IMR-90 (cell line): Measurements from ENCODE around the gene ARHGEF10L. TPM values are rescaled to one million over a fixed set of nuclear protein-coding genes. Genes with fewer than 3 reads are reported as not detected.

ENCODE experiments used
- ATAC-seq: fragments of 200-7000 bp; cut with Tn5 transposase; 2 replicates; pipeline ENCODE4 v1.9.1; 2020; ENCODE audit warnings: low read depth, mild to moderate bottlenecking, moderate library complexity
- BruUV-seq: library from RNA; stranded (reverse); fragments of 400-500 nt; replicated peaks from 2 replicates; lab custom pipeline; 2021; lab: Mats Ljungman, UMichigan
- CTCF ChIA-PET: fragments of 300-600 bp; formaldehyde crosslinking; extraction: SDS; loops from one replicate; lab custom pipeline; 2021; ENCODE audit warnings: antibody characterized with exemption; lab: Yijun Ruan, JAX
- POLR2A ChIA-PET: fragments of 300-600 bp; sonication (Branson Sonifier 250); formaldehyde crosslinking; loops from one replicate; lab custom pipeline; 2022; ENCODE audit warnings: antibody characterized with exemption; ENCODE audit not compliant: unreplicated experiment; lab: Charles Lee
- DNase-seq: peaks from one replicate; pipeline ENCODE4 v3.0.0; 2013
- H2AFZ ChIP-seq: replicated peaks from 2 replicates; pipeline ENCODE3; 2013; ENCODE audit warnings: low read length, mild to moderate bottlenecking; ENCODE audit not compliant: poor library complexity
- H2AK5ac ChIP-seq: 2 replicates; pipeline ENCODE4 v1.6.1; 2013; ENCODE audit warnings: low read depth, low read length, inconsistent platforms
- H2AK9ac ChIP-seq: replicated peaks from 2 replicates; pipeline ENCODE3; 2013; ENCODE audit warnings: mild to moderate bottlenecking, low read depth, low read length, moderate library complexity; ENCODE audit not compliant: poor library complexity
- H2BK120ac ChIP-seq: 2 replicates; pipeline ENCODE4 v1.6.1; 2013; ENCODE audit warnings: low read depth, low read length, inconsistent platforms
- H2BK15ac ChIP-seq: 3 replicates; pipeline ENCODE4 v1.6.1; 2013; ENCODE audit warnings: low read depth, low read length, inconsistent platforms
- H2BK20ac ChIP-seq: 2 replicates; pipeline ENCODE4 v1.6.1; 2013; ENCODE audit warnings: low read depth, mild to moderate bottlenecking, inconsistent platforms, low read length, moderate library complexity
- H2BK5ac ChIP-seq: 2 replicates; pipeline ENCODE4 v1.6.1; 2013; ENCODE audit warnings: mild to moderate bottlenecking, low read depth, low read length, inconsistent platforms; ENCODE audit not compliant: poor library complexity, severe bottlenecking
- H3K14ac ChIP-seq: replicated peaks from 2 replicates; pipeline ENCODE4 v1.6.1; 2013; ENCODE audit warnings: low read depth, low read length, inconsistent platforms
- H3K18ac ChIP-seq: 2 replicates; pipeline ENCODE4 v1.6.1; 2013; ENCODE audit warnings: low read depth, low read length, control low read depth
- H3K23ac ChIP-seq: 2 replicates; pipeline ENCODE4 v1.6.1; 2013; ENCODE audit warnings: low read depth, low read length, inconsistent platforms
- H3K27ac ChIP-seq: 2 replicates; pipeline ENCODE4 v1.5.1; 2013; ENCODE audit warnings: mild to moderate bottlenecking, control low read depth, low read length; ENCODE audit not compliant: insufficient read depth
- H3K27me3 ChIP-seq: 2 replicates; pipeline ENCODE4 v1.6.1; 2013; ENCODE audit warnings: low read length; ENCODE audit not compliant: control insufficient read depth, insufficient read depth
- H3K36me3 ChIP-seq: 2 replicates; pipeline ENCODE4 v1.6.1; 2013; ENCODE audit warnings: low read length, mixed read lengths; ENCODE audit not compliant: control insufficient read depth, insufficient read depth
- H3K4ac ChIP-seq: 2 replicates; pipeline ENCODE4 v1.6.1; 2013; ENCODE audit warnings: low read depth, low read length, inconsistent platforms
- H3K4me1 ChIP-seq: 2 replicates; pipeline ENCODE4 v1.6.1; 2013; ENCODE audit warnings: low read length, mixed read lengths; ENCODE audit not compliant: control insufficient read depth, insufficient read depth
- H3K4me2 ChIP-seq: 2 replicates; pipeline ENCODE4 v1.6.1; 2013; ENCODE audit warnings: low read depth, mild to moderate bottlenecking, control low read depth, low read length, moderate library complexity
- H3K4me3 ChIP-seq: 2 replicates; pipeline ENCODE4 v1.5.1; 2013; ENCODE audit warnings: low read depth, mild to moderate bottlenecking, control low read depth, low read length, moderate library complexity; ENCODE audit not compliant: insufficient read depth
- H3K56ac ChIP-seq: 2 replicates; pipeline ENCODE4 v1.6.1; 2013; ENCODE audit warnings: low read length, inconsistent platforms; ENCODE audit not compliant: insufficient read depth; ENCODE audit errors: extremely low read depth
- H3K79me1 ChIP-seq, 2 experiments: 2 replicates each; pipeline ENCODE4 v1.6.1; 2013; ENCODE audit warnings: low read length in 2 of 2, inconsistent platforms in 1 of 2, low read depth in 1 of 2
- H3K9ac ChIP-seq: 2 replicates; pipeline ENCODE4 v1.6.1; 2013; ENCODE audit warnings: low read depth, low read length, control low read depth
- H3K9me1 ChIP-seq: 2 replicates; pipeline ENCODE4 v1.6.1; 2013; ENCODE audit warnings: low read length, inconsistent platforms; ENCODE audit not compliant: insufficient read depth
- H3K9me3 ChIP-seq: 2 replicates; pipeline ENCODE4 v1.6.1; 2013; ENCODE audit warnings: low read length; ENCODE audit not compliant: control insufficient read depth, insufficient read depth
- H4K20me1 ChIP-seq: 2 replicates; pipeline ENCODE4 v1.6.1; 2013; ENCODE audit warnings: low read length, inconsistent platforms; ENCODE audit not compliant: insufficient read depth
- H4K5ac ChIP-seq: 2 replicates; pipeline ENCODE4 v1.6.1; 2013; ENCODE audit warnings: mild to moderate bottlenecking, low read depth, low read length, control low read depth
- H4K8ac ChIP-seq, 2 experiments: 2 replicates each; pipeline ENCODE4 v1.6.1; 2013; ENCODE audit warnings: low read depth in 2 of 2, low read length in 2 of 2, control low read depth in 1 of 2, inconsistent platforms in 1 of 2
- H4K91ac ChIP-seq: 2 replicates; pipeline ENCODE4 v1.6.1; 2013; ENCODE audit warnings: low read depth, low read length, inconsistent platforms; ENCODE audit not compliant: insufficient read depth
- BHLHE40 ChIP-seq: fragments of 150-350 bp; IDR thresholded peaks from 2 replicates; pipeline ENCODE4 v1.6.1; 2016; ENCODE audit warnings: mild to moderate bottlenecking, low read depth, low read length
- CEBPB ChIP-seq: IDR thresholded peaks from 2 replicates; pipeline ENCODE4 v1.6.1; 2012; ENCODE audit warnings: low read depth, low read length, improper control_type of control experiment
- CHD1 ChIP-seq: IDR thresholded peaks from 2 replicates; pipeline ENCODE4 v1.6.1; 2012; ENCODE audit warnings: low read depth, low read length, improper control_type of control experiment
- MAFK ChIP-seq: IDR thresholded peaks from 2 replicates; pipeline ENCODE4 v1.6.1; 2012; ENCODE audit warnings: low read depth, low read length, improper control_type of control experiment
- NFE2L2 ChIP-seq: fragments of 150-350 bp; IDR thresholded peaks from 2 replicates; pipeline ENCODE4 v1.6.1; 2016; ENCODE audit warnings: low read depth, mild to moderate bottlenecking, low read length
- POLR2A ChIP-seq: IDR thresholded peaks from 2 replicates; pipeline ENCODE4 v1.6.1; 2012; ENCODE audit warnings: mild to moderate bottlenecking, low read depth, low read length
- RAD21 ChIP-seq: IDR thresholded peaks from 2 replicates; pipeline ENCODE4 v1.6.1; 2012; ENCODE audit warnings: low read length, improper control_type of control experiment
- RCOR1 ChIP-seq: IDR thresholded peaks from 2 replicates; pipeline ENCODE4 v1.6.1; 2012; ENCODE audit warnings: mild to moderate bottlenecking, low read length, improper control_type of control experiment; ENCODE audit not compliant: insufficient replicate concordance
- USF2 ChIP-seq: fragments of 150-350 bp; IDR thresholded peaks from 2 replicates; pipeline ENCODE4 v1.6.1; 2017; ENCODE audit warnings: mild to moderate bottlenecking, antibody characterized with exemption, low read length, low read depth
- WGBS, 2 experiments: methylation state at CpG; one replicate each; pipeline versions ENCODE4 v1.1.5 to v1.1.7; 2013; ENCODE audit warnings: missing lambda C conversion rate in 2 of 2; ENCODE audit not compliant: insufficient read length in 1 of 2; ENCODE audit errors: extremely low coverage in 2 of 2; 5-methylcytosine and 5-hydroxymethylcytosine counted together
- dilution Hi-C: fragments of 300-500 bp; cut with HindIII; formaldehyde crosslinking; loops from one replicate; pipeline ENCODE4 v1.14.3; 2018; ENCODE audit warnings: low sequenced_read_pairs; ENCODE audit not compliant: unreplicated experiment
- in situ Hi-C: fragments of 300-500 bp; cut with MboI; formaldehyde crosslinking; loops from 3 replicates; pipeline ENCODE4 v1.14.3; 2019; ENCODE audit warnings: low sequenced_read_pairs, inconsistent platforms, mixed read lengths
- intact Hi-C: fragments of 100-400 bp; cut with micrococcal nuclease; formaldehyde crosslinking; loops from 2 replicates; pipeline ENCODE4 v1.10.0; 2022
- polyA plus RNA-seq, 3 experiments: library from polyadenylated mRNA; depleted of rRNA; stranded (reverse); fragments of >200 nt; gene quantifications; 2 replicates each; pipeline ENCODE4 v1.2.3, GENCODE V29; 2012; ENCODE audit warnings: low replicate concordance in 1 of 3
- total RNA-seq: library from RNA; depleted of rRNA; stranded (reverse); fragments of >200 nt; gene quantifications from 2 replicates; pipeline ENCODE4 v1.2.3, GENCODE V29; 2012
- TF ChIP-seq, protein P1 (sequence below): conservative IDR thresholded peaks from 2 replicates; pipeline ENCODE4 v1.5.1; 2012; ENCODE audit warnings: mild to moderate bottlenecking, low read depth, low read length, improper control_type of control experiment
- TF ChIP-seq, protein P2 (sequence below): fragments of 150-350 bp; IDR thresholded peaks from 2 replicates; pipeline ENCODE4 v1.6.1; 2016; ENCODE audit warnings: low read depth, mild to moderate bottlenecking, low read length, moderate library complexity, borderline replicate concordance

The ARHGEF10L gene
- total and polyA plus RNA-seq, 2 of the 4 experiments (the other 2 are of a cell fraction) = 4.8 to 12.4 TPM

GRCh38 chr1:17588048-17588871 is 48.8 kb downstream of the ARHGEF10L start (continued):
- TF ChIP-seq USF2 (no peak), MAFK (no peak), CEBPB (no peak)

GRCh38 chr1:17591814-17592430 is 52.4 kb downstream of the ARHGEF10L start:
- intact Hi-C loops = no loop called here
- ATAC-seq = no peak
- Histone ChIP-seq H2BK5ac (no peak overlapping the region), H3K4me1 (peaks cover 20% of the 10 kb centered on the region), H3K56ac (no peak overlapping the region), H3K14ac (no peak overlapping the region; the same call in 1 of the 2 replicates), H4K20me1 (0 out of 2 replicates have a peak, but pooled peaks cover 3% of the 10 kb centered on the region), H3K79me1 (peaks cover 0 to 42% of the 10 kb centered on the region in 2 experiments; a peak in 2 of 4 replicates), H3K4me2 (no peak overlapping the region), H3K9ac (no peak overlapping the region), H2AK9ac (no peak overlapping the region), H2BK120ac (no peak overlapping the region), H3K9me3 (no peaks in the 10 kb centered on the region), H2AK5ac (no peak overlapping the region), H3K9me1 (peaks cover 18% of the 10 kb centered on the region), H2BK15ac (no peak overlapping the region), H2AFZ (no peak overlapping the region), H3K36me3 (peaks cover 9% of the 10 kb centered on the region), H3K27me3 (no peaks in the 10 kb centered on the region), H3K23ac (no peak overlapping the region), H3K27ac (no peak overlapping the region), H4K5ac (no peak overlapping the region), H3K4ac (no peak overlapping the region), H3K18ac (no peak overlapping the region), H4K91ac (no peak overlapping the region), H3K4me3 (no peak overlapping the region), H2BK20ac (no peak overlapping the region), H4K8ac (no peak overlapping the region)
- WGBS, 2 experiments = 81% methylated on average over 3 of the region's 7 CpGs; no CpG with 5 or more reads in 1 of the 2 experiments
- dilution Hi-C loops = no loop called here
- in situ Hi-C loops = no loop called here
- no peak for DNase-seq
- no TSS peak for BruUV-seq
- ChIA-PET CTCF (no interaction called here), POLR2A (no interaction called here)
- TF ChIP-seq CEBPB (no peak), POLR2A (no peak), RCOR1 (no peak), RAD21 (no peak), MAFK (no peak), BHLHE40 (no peak), CHD1 (no peak), NFE2L2 (no peak)
- TF ChIP-seq, protein P1, sequence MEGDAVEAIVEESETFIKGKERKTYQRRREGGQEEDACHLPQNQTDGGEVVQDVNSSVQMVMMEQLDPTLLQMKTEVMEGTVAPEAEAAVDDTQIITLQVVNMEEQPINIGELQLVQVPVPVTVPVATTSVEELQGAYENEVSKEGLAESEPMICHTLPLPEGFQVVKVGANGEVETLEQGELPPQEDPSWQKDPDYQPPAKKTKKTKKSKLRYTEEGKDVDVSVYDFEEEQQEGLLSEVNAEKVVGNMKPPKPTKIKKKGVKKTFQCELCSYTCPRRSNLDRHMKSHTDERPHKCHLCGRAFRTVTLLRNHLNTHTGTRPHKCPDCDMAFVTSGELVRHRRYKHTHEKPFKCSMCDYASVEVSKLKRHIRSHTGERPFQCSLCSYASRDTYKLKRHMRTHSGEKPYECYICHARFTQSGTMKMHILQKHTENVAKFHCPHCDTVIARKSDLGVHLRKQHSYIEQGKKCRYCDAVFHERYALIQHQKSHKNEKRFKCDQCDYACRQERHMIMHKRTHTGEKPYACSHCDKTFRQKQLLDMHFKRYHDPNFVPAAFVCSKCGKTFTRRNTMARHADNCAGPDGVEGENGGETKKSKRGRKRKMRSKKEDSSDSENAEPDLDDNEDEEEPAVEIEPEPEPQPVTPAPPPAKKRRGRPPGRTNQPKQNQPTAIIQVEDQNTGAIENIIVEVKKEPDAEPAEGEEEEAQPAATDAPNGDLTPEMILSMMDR = no peak
- TF ChIP-seq, protein P2, sequence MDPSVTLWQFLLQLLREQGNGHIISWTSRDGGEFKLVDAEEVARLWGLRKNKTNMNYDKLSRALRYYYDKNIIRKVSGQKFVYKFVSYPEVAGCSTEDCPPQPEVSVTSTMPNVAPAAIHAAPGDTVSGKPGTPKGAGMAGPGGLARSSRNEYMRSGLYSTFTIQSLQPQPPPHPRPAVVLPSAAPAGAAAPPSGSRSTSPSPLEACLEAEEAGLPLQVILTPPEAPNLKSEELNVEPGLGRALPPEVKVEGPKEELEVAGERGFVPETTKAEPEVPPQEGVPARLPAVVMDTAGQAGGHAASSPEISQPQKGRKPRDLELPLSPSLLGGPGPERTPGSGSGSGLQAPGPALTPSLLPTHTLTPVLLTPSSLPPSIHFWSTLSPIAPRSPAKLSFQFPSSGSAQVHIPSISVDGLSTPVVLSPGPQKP = no peak
